Activated T-helper 1 cell treated with anti-CD3 and anti-CD28 coated beads, Interleukin-2, amount 50 U/mL, for 16 hours (primary cell): ENCODE measurements around the gene SPTAN1.
"Not testable (repeated sequence)": the region's sequence is repeated elsewhere in the genome, so short reads cannot be mapped to it uniquely, and the experiment has no call there.

Experiments
- DNase-seq, 2 donors: peaks; one replicate each; pipeline ENCODE4 v3.0.0-alpha.2; 2020; ENCODE audit warnings: low read depth in 1 of 2, low spot score in 1 of 2

SPTAN1 gene

DNA sequence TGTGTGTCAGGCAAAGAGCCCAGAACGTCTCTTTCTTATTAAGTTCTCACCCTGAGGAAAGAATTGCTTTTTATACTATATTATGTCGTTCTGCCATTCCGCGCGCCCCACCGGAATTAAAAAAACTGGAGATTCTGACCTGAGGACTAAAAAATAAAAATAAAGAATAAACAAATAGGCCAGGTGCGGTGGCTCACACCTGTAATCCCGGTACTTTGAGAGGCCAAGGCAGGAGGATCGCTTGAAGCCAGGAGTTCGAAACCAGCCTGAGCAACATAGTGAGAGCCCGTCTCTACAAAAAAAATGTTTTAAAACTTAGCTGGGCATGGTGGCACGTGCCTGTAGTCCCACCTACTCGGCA, 104.9 kb downstream of the SPTAN1 start:
- DNase-seq = no peak

DNA sequence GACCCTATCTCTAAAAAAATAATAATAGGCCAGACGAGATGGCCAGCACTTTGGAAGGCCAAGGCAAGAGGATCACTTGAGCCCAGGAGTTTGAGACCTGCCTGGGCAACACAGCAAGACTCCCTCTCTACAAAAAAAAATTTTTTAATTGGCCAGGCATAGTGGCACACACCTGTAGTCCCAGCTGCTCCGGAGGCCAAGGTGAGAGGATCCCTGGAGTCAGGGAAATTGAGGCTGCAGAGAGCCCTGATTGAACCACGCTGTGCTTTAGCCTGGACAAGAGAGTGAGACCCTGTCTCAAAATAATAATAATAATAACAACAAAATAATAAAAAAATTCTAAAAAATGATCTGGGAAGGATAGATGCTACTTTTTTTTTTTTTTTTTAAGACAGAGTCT, 105.4 kb downstream of the SPTAN1 start:
- no peak for DNase-seq

DNA sequence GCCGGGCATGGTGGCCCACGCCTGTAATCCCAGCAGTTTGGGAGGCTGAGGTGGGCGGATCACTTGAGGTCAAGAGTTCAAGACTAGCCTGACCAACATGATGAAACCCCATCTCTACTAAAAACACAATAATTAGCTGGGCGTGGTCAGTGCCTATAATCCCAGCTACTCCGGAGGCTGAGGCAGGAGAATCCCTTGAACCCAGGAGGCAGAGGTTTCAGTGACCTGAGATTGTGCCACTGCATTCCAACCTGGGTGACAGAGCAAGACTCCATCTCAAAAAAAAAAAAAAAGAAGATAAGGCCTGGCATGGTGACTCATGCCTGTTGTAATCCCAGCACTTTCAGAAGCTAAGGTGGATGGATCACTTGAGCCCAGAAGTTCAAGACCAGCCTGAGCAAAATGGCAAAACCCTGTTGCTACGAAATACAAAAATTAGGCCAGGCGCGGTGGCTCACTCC, 114.1 kb downstream of the SPTAN1 start:
- DNase-seq = not testable (repeated sequence)

DNA sequence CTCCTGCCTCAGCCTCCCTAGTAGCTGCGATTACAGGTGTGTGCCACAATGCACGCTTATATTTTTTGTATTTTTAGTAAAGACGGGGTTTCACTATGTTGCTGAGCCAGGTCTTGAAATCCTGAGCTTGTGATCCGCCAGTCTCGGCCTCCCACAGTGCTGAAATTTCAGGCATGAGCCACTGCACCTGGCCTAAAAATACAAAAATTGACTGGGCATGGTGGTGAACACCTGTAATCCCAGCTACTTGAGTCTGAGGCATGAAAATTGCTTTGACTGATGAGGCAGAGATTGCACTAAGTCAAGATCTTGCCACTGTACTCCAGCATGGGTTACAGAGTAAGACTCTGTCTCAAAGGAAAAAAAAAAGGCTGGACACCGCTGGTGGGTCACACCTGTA, 117.4 kb downstream of the SPTAN1 start:
- DNase-seq = no peak

DNA sequence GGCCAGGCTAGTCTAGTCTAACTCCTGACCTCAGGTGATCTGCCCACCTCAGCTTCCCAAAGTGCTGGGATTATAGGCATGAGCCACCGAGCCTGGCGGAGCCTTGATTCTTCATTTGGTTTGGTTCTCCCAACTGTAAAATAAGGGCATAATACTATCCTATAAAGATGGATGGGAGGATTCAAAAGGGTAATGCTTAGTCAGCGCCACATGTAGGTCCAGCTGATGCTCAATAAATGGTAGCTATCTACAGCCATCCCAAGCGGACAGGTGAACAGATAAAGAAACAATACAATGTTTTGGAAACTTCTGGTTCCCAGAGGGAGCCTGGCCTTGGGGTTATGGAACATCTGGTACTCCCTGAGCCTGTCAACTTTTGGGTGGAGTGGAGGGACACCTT, 123.0 kb downstream of the SPTAN1 start:
- DNase-seq = no peak

DNA sequence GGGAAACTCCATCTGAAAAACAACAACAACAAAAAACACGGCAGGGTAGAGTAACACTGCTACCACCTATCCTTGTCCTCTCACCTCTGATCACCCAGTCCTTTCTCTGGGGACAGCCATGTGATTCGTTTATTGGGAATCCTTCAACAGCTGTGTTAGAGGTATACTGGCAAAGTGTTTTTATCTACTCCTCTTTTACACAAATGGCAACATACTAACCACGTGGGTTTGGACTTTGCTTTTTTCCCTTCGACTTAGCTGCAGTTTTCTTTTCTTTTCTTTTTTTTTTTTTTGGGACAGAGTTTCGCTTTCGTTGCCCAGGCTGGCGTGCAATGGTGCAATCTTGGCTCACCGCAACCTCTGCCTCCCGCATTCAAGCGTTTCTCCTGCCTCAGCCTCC, 125.4 kb downstream of the SPTAN1 start:
- DNase-seq = no peak
